Activated CD4-positive, CD25-positive, alpha-beta regulatory T cell treated with anti-CD3 and anti-CD28 coated beads, Interleukin-2, amount 50 U/mL, for 24 hours (primary cell): Measurements from ENCODE around the gene TMEM203.

ENCODE experiments used
- ATAC-seq, 2 donors: fragments of 150-1000 bp; cut with Tn5 transposase; one replicate each; pipeline ENCODE4 v1.10.0; 2021; ENCODE audit warnings: mild to moderate bottlenecking in 1 of 2, moderate library complexity in 1 of 2

Gene TMEM203

GRCh38 chr9:137228968-137229896, 23.8 kb upstream of the TMEM203 start:
- no peak for ATAC-seq

DNA sequence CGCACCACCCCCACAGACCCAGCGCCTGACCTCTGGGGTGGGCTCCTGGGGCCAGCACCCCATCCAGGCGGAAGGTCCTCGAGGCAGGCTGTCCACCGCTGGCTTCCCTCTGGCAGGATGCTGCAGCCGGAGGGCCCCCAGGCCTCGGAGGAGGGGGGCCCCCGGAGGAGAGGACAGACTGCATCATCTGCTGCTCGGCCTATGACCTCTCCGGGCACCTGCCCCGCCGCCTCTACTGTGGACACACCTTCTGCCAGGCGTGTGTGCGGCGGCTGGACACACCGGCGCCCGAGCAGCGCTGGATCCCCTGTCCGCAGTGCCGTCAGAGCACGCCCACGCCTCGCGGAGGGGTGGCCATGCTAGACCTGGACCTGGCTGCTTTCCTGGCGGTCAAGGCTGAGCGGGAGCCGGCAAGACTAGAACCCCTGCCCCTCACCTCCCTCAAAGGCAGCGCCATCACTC, 23.1 kb upstream of the TMEM203 start:
- no peak for ATAC-seq

DNA sequence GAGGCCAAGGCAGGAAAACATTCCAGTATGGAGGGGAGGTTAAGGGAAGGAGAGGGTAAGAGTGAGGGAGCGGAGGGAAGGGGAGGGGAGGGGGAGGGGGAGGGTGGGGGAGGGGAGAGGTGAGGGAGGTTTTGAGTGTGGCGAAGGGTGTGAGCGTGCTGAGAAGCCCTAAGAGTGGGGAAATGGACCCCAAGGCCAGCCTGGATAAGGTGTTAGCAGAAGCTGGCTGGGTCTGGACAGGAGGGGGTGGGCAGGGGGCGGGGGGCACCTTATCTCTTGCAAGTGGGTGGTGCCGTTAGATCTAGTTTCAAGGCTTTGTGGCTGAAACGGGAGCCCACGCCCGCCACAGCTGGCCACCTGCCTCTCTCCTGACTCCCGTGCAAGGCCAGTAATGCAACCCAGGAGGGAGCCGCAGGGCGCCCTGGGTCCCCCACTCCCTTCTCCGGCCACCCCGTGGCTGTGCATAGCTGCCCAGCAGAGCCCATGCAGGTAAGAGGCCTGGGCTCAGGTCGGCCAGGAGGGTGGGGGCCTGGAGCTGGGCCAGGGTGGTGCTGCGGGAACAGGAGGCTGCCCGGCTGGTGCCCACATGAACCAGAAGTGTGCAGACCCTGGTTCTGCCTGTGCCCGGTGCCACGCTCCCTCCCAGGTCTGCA, 22.5 kb upstream of the TMEM203 start:
- no peak for ATAC-seq

- peak; percentile 30 to 33 for ATAC-seq
Measured at GRCh38 chr9:137227054-137227852, 21.8 kb upstream of the TMEM203 start, which contains the start of gene RNF224. Gene RNF224 (plus strand): TSS chr9:137227502. CDS start chr9:137228336, 834 bp downstream.

DNA sequence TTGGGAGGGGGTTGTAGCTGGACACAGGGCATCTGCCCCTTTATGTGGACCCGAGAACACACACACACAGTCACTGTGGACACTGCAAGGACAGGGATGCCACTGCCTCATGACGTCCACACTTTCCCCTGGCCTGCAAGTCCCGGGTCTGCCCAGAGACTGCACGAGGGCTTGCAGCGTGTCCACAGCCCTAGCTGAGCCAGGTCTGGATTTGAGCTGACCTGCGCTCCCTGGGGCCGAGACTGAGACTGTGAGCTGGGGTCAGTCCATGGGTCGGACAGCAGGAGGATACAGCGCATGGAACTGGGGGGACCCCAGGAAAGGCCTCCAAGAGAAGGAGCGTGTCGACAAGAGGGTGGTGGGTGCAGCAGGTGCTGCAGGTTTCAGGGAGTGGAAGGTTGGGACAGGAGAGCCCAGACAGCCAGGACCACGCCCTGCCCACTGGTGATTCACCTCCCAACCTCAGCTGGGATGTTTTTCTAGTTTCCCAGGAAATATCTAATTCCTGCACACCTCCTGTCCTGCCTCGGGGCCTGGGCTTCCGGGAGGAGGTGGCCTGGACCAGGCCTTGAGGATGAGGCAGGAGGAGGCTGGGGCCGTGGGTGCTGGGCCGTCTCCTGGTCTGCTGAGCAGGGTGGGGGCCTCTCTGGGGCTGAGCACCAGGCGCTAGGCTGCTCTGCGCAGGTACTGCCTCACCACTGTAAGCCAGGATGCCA, 21.0 kb upstream of the TMEM203 start:
- no peak for ATAC-seq

- ATAC-seq = no peak
Measured at GRCh38 chr9:137225699-137226331, 20.4 kb upstream of the TMEM203 start.

DNA sequence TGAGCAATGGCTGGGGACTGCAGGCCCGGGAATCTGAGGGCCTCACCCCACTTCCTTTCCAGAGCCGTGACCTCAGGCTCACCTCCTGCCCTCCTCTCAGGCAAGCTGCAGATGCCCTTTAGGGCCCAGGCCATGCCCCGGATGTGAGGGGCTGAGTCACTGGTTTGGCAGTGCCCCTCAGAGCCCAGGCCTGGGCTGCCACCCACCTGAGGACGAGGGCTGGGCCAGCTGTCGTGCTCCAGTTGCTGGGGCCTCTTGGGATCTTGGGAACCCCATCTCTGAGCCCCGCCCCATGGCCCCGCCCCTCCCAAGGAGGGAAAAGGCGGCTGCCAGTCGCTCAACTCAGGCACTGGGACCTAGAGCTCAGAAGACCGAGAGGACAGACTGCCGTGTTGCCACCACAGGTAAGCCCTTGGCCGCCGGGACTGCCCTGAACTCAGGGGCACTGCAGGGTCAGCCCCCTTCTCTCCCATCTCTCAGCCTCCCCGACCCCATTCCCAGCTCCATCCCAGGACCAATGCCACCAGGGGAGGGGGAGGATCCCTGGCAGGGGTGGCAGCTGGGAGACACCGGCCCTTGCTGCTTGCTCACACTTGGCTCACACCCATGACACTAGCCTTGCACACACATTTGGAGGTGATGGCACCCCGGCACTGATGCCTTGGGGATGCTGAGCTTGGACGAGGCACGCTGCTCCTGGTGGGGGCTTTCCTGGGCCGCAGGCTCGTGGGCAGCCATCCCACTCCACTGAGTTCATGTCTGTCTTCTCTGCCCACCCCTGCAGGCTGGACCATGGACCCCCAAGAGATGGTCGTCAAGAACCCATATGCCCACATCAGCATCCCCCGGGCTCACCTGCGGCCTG, 19.6 kb upstream of the TMEM203 start, which contains the start of gene CYSRT1:
CYSRT1 (plus strand) TSS at position 345 of the 865 bp plus-strand sequence; CDS start at position 793, 448 bp downstream.
- no peak for ATAC-seq

- ATAC-seq = peak; percentile 91
Measured at GRCh38 chr9:137223078-137223970, 17.9 kb upstream of the TMEM203 start.

- no peak for ATAC-seq
Measured at GRCh38 chr9:137222190-137223077, 17.0 kb upstream of the TMEM203 start, which contains the start of gene RNF208. Gene RNF208 (minus strand): TSS chr9:137222240. CDS start chr9:137221212, 1,028 bp downstream.

DNA sequence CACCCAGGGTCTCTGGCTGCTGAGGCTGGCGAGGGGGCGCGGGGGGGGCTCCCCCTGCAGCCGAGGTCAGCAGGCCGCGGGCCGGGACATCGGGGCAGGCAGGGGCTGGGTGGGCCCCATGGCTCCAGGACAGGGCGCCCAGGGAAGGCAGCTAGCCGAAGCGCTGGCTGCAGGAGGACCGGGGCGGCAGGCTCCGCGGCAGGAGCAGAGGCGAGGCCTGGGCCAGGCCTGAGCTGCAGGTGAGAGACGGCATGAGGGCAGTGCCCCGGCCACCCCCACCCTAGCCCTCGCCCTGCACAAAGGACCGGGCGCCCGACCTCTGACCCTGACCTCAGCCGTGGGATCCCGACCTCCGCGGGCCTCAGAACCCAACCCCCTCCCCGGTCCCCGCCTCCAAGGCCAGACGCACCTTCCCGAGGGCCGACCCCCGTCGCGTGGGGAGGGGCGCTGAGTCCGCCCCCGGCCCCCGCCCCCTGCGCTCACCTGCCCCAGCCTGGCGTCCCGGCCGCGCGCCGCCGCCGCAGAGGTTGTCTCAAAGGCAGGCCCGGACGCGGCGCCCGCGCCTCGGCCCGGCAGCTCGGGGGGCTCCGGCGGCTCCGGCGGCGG, 16.2 kb upstream of the TMEM203 start:
- ATAC-seq = no peak

- ATAC-seq = no peak
Measured at GRCh38 chr9:137221095-137221505, 15.7 kb upstream of the TMEM203 start.

DNA sequence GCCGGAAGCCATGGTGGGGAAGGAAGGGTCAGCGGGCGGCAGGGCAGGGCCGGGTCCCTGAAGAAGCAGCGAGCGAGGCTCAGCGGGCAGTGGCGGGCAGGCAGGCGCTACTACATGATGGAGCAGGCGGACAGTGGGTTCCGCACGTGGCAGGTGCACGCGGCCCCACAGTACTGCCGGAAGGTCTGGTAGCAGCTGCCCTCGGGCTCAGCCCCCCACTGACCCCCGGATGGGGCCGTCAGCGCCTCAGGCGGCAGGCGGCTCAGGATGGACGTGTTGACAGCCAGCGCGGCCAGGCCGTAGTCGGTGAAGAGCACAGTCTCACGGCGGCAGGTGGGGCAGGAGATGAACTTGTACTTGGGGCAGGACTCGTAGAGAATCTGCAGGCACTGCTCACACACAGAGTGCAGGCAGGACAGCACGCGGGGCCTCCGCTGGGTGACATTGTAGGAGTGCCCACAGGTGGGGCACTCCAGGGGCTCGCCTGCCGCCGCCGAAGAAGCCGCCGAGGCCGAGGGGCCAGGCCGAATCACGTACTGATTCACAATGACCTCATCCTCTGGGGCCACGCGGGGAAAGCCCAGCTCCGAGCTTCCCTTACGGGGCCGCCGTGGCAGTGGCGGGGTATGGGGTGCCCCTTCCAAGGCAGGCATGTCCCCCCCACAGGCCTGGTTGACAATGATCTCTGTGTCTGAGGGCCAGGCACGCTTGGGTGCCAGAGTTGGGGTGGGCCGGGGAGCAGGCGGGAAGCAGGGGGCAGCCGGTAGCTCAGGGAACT, 15.1 kb upstream of the TMEM203 start:
- no peak for ATAC-seq

DNA sequence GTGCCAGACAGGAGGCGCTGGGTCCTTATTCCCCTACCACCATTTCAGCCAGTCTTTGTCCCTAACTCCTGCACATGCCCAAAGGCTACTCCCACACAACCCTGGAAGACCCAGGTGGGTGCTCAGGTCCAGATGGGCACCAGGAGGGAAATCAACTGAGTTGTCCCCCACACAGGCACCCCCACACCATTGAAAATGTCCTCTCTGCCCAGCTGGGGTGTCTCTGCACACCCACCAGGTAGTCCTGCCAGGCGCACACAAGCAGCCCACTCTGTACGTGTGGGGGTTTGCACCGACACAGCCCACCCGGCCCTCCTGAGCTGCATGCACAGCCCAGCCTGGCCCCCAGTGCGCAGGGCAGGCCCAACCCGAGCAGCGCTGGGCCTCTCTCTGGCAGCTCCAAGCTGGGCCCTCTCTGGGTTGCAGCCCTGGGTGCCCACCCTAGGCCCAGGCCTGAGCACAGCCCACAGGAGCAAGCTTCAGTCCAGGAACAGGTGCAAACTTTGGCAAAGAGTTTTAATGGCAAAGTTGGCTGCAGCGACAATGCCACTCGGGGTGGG, 14.4 kb upstream of the TMEM203 start:
- no peak for ATAC-seq

GRCh38 chr9:137218754-137219271, 13.4 kb upstream of the TMEM203 start:
- no peak for ATAC-seq

DNA sequence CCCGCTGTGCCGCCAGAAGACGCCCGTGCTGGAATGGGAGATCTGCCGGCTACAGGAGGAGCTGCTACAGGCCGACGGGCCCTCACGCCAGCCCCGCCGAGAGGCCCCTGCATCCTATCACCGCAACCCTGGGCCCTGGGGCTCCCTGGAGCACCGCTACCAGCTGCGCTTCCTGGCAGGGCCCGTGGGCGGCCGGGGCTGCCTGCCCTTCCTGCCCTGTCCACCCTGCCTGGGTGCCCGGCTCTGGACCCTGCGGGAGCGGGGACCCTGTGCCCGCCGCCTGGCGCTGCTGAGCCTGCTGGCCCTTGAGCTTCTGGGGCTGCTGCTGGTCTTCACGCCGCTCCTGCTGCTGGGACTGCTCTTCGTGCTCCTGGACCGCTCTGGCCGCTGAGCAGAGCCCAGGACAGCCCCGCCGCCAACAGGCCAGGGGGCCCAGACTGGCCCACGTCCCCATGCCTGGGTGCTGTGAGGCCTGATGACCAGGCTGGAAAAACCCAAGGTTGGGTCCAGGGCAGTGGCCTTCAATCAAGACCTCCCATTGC, 12.8 kb upstream of the TMEM203 start:
- no peak for ATAC-seq
